ENCODE data around the gene CYP4F8.

GRCh38 chr19:15675560-15675959, 60.5 kb downstream of the CYP4F8 start:
- no peak for TF ChIP-seq CTCF (IDR thresholded peaks at IDR 0.05; ENCODE audit: low read depth, low read length)
- no peak for TF ChIP-seq EZH2phosphoT487 (IDR thresholded peaks at IDR 0.05; ENCODE audit: low read depth)

Measured in OCI-LY3 (cell line).